OCI-LY3 (cell line): ENCODE data around the gene BTBD9.

Experiments
- H2AFZ ChIP-seq: fragments of 200-600, 300-600 bp; shearing (Covaris generic); 2 replicates; pipeline ENCODE4 v1.6.0; 2014; ENCODE audit warnings: antibody characterized with exemption, low read depth, low read length
- H3K27ac ChIP-seq: fragments of 200-600, 300-600 bp; sonication (generic); 2 replicates; pipeline ENCODE4 v1.5.1; 2014; ENCODE audit warnings: mild to moderate bottlenecking, low read length, moderate library complexity, mixed read lengths
- H3K27me3 ChIP-seq: fragments of 200-600, 300-600 bp; sonication (generic); 2 replicates; pipeline ENCODE4 v1.6.1; 2014; ENCODE audit warnings: low read depth, low read length, mixed read lengths
- H3K36me3 ChIP-seq: fragments of 200-600, 300-600 bp; sonication (generic); replicated peaks from 2 replicates; pipeline ENCODE3; 2014; ENCODE audit warnings: low read depth, low read length, mixed read lengths
- H3K4me1 ChIP-seq: fragments of 300-600, 200-600 bp; sonication (generic); 2 replicates; pipeline ENCODE4 v1.6.1; 2014; ENCODE audit warnings: low read length, mixed read lengths
- H3K4me2 ChIP-seq: fragments of 200-600, 300-600 bp; sonication (generic); 2 replicates; pipeline ENCODE4 v1.6.1; 2014; ENCODE audit warnings: low read length, mixed read lengths
- H3K4me3 ChIP-seq: fragments of 300-600, 200-600 bp; sonication (generic); 2 replicates; pipeline ENCODE4 v1.5.1; 2014; ENCODE audit warnings: antibody characterized with exemption, mild to moderate bottlenecking, low read length, moderate library complexity
- H3K79me2 ChIP-seq: fragments of 300-600, 200-600 bp; shearing (Covaris generic); 2 replicates; pipeline ENCODE4 v1.6.1; 2014; ENCODE audit warnings: mild to moderate bottlenecking, low read length, mixed read lengths
- H3K9ac ChIP-seq: fragments of 300-600, 200-600 bp; shearing (Covaris generic); 2 replicates; pipeline ENCODE4 v1.6.0; 2014; ENCODE audit warnings: mild to moderate bottlenecking, low read length, moderate library complexity
- H3K9me3 ChIP-seq: fragments of 200-600, 300-600 bp; shearing (Covaris generic); 2 replicates; pipeline ENCODE4 v1.6.1; 2014; ENCODE audit warnings: low read length, mixed read lengths; ENCODE audit not compliant: insufficient read depth
- H4K20me1 ChIP-seq: fragments of 200-600, 300-600 bp; sonication (generic); 2 replicates; pipeline ENCODE4 v1.6.1; 2016; ENCODE audit warnings: low read length, mixed read lengths; ENCODE audit not compliant: insufficient read depth
- EZH2phosphoT487 ChIP-seq: fragments of 200-600 bp; shearing (Covaris generic); IDR thresholded peaks from 2 replicates; pipeline ENCODE4 v1.6.1; 2018; ENCODE audit warnings: antibody characterized with exemption, mixed run types, low read depth
- TF ChIP-seq, protein P1 (sequence below): fragments of 200-600, 300-600 bp; sonication (generic); IDR thresholded peaks from 2 replicates; pipeline ENCODE4 v1.5.1; 2014; ENCODE audit warnings: antibody characterized with exemption, low read length, low read depth

The BTBD9 gene

GRCh38 chr6:38508286-38508685 lies 131.4 kb downstream of the BTBD9 start:
- H4K20me1 ChIP-seq = no peaks in the 10 kb centered on the region
- H3K9ac ChIP-seq = no peak overlapping the region
- H3K9me3 ChIP-seq = no peaks in the 10 kb centered on the region
- TF ChIP-seq, protein P1, sequence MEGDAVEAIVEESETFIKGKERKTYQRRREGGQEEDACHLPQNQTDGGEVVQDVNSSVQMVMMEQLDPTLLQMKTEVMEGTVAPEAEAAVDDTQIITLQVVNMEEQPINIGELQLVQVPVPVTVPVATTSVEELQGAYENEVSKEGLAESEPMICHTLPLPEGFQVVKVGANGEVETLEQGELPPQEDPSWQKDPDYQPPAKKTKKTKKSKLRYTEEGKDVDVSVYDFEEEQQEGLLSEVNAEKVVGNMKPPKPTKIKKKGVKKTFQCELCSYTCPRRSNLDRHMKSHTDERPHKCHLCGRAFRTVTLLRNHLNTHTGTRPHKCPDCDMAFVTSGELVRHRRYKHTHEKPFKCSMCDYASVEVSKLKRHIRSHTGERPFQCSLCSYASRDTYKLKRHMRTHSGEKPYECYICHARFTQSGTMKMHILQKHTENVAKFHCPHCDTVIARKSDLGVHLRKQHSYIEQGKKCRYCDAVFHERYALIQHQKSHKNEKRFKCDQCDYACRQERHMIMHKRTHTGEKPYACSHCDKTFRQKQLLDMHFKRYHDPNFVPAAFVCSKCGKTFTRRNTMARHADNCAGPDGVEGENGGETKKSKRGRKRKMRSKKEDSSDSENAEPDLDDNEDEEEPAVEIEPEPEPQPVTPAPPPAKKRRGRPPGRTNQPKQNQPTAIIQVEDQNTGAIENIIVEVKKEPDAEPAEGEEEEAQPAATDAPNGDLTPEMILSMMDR = no peak
- TF ChIP-seq EZH2phosphoT487 = no peak
- no peaks in the 10 kb centered on the region for H3K27me3 ChIP-seq
- no peak overlapping the region for H3K4me3 ChIP-seq
- H2AFZ ChIP-seq = no peak overlapping the region
- no peaks in the 10 kb centered on the region for H3K79me2 ChIP-seq
- no peaks in the 10 kb centered on the region for H3K4me1 ChIP-seq
- H3K27ac ChIP-seq = no peak overlapping the region
- H3K4me2 ChIP-seq = no peak overlapping the region
- H3K36me3 ChIP-seq = no peaks in the 10 kb centered on the region

- Histone ChIP-seq H3K4me1 (no peaks in the 10 kb centered on the region), H3K4me2 (no peak overlapping the region), H3K79me2 (no peaks in the 10 kb centered on the region), H3K9ac (no peak overlapping the region), H3K27ac (no peak overlapping the region), H3K27me3 (no peaks in the 10 kb centered on the region), H2AFZ (no peak overlapping the region), H3K36me3 (no peaks in the 10 kb centered on the region), H3K9me3 (no peaks in the 10 kb centered on the region), H3K4me3 (no peak overlapping the region), H4K20me1 (no peaks in the 10 kb centered on the region)
- TF ChIP-seq, protein P1 = no peak
- no peak for TF ChIP-seq EZH2phosphoT487
Observed at GRCh38 chr6:38507173-38507572, 132.6 kb downstream of the BTBD9 start.

DNA sequence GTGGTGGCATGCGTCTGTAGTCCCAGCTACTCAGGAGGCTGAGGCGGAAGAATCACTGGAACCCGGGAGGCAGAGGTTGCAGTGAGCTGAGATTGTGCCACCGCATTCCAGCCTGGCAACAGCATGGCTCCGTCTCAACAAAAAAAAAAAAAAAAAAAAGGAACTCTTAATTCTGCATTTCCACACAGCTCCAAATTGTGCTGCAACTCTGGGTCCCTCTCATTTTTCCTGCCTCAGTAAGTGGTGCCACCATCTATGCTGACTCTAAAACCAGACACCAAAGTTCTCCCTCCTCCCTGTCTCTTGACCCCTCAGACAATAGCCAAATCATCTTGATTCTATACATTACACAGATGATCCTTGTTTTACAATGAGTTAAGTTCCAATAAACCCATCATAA lies 133.9 kb downstream of the BTBD9 start:
- no peaks in the 10 kb centered on the region for H4K20me1 ChIP-seq
- no peaks in the 10 kb centered on the region for H3K4me1 ChIP-seq
- TF ChIP-seq EZH2phosphoT487 = no peak
- TF ChIP-seq, protein P1 = no peak
- no peak overlapping the region for H3K27ac ChIP-seq
- no peaks in the 10 kb centered on the region for H3K27me3 ChIP-seq
- no peaks in the 10 kb centered on the region for H3K9me3 ChIP-seq
- no peak overlapping the region for H3K4me3 ChIP-seq
- no peaks in the 10 kb centered on the region for H3K79me2 ChIP-seq
- H2AFZ ChIP-seq = no peak overlapping the region
- no peaks in the 10 kb centered on the region for H3K36me3 ChIP-seq
- H3K4me2 ChIP-seq = no peak overlapping the region
- H3K9ac ChIP-seq = no peak overlapping the region

- Histone ChIP-seq H3K4me3 (no peak overlapping the region), H3K4me2 (no peak overlapping the region), H3K9me3 (no peaks in the 10 kb centered on the region), H3K79me2 (no peaks in the 10 kb centered on the region), H2AFZ (no peak overlapping the region), H3K36me3 (no peaks in the 10 kb centered on the region), H3K27me3 (no peaks in the 10 kb centered on the region), H3K4me1 (no peaks in the 10 kb centered on the region), H3K27ac (no peak overlapping the region), H3K9ac (no peak overlapping the region), H4K20me1 (no peaks in the 10 kb centered on the region)
- TF ChIP-seq EZH2phosphoT487 = no peak
- TF ChIP-seq, protein P1 = no peak
Observed at GRCh38 chr6:38504996-38505395, 134.7 kb downstream of the BTBD9 start.
